Sigmoid colon (tissue), 7 donors: Measurements from ENCODE around the gene DYNC2I2. TPM values are rescaled to one million over a fixed set of nuclear protein-coding genes. Genes with fewer than 3 reads are reported as not detected.

Source experiments
- DNase-seq: peaks from one replicate; pipeline ENCODE4 v3.0.0-alpha.2; 2019
- H3K27ac ChIP-seq, 4 donors: fragments of 200-600 bp; sonication (generic); one replicate each; pipeline ENCODE4 v1.5.1; 2016 to 2019; ENCODE audit warnings: mild to moderate bottlenecking in 1 of 4
- H3K27me3 ChIP-seq, 3 donors: fragments of 200-600 bp; sonication (generic); one replicate each; pipeline ENCODE4 v1.5.1; 2019; ENCODE audit warnings: mild to moderate bottlenecking in 1 of 3
- H3K36me3 ChIP-seq, 4 donors: fragments of 200-600 bp; sonication (generic); one replicate each; pipeline ENCODE4 v1.5.1; 2016 to 2019
- H3K4me1 ChIP-seq, 4 donors: fragments of 200-600 bp; sonication (generic); one replicate each; pipeline ENCODE4 v1.5.1; 2017 to 2019
- H3K4me3 ChIP-seq, 4 donors: fragments of 200-600 bp; sonication (generic); one replicate each; pipeline ENCODE4 v1.5.1; 2017 to 2019; ENCODE audit warnings: mild to moderate bottlenecking in 2 of 4, moderate library complexity in 1 of 4
- H3K9me3 ChIP-seq, 4 donors: fragments of 200-600 bp in 3 of 4; sonication (generic) in 3 of 4; one replicate each; pipeline versions ENCODE4 v1.5.1 to v1.6.1; 2013 to 2019
- EP300 ChIP-seq, 4 donors: sonication (generic); formaldehyde crosslinking; IDR thresholded peaks; one replicate each; pipeline ENCODE4 v1.6.1; 2017; ENCODE audit warnings: antibody characterized with exemption in 4 of 4
- POLR2A ChIP-seq, 2 donors: fragments of 450-650 bp; IDR thresholded peaks; one replicate each; pipeline ENCODE4 v1.6.1; 2016; ENCODE audit warnings: antibody characterized with exemption in 2 of 2, mild to moderate bottlenecking in 2 of 2, moderate library complexity in 2 of 2
- POLR2AphosphoS5 ChIP-seq, 4 donors: sonication (generic); formaldehyde crosslinking; IDR thresholded peaks; one replicate each; pipeline ENCODE4 v1.6.1; 2017; ENCODE audit warnings: antibody characterized with exemption in 4 of 4
- WGBS, 2 donors: extraction: QIAGEN DNeasy Blood & Tissue Kit; methylation state at CpG; one replicate each; pipeline ENCODE4 v1.1.7; 2013; 5-methylcytosine and 5-hydroxymethylcytosine counted together
- intact Hi-C: fragments of 100-400 bp; cut with DNase I; formaldehyde crosslinking; loops from one replicate; pipeline ENCODE4 v1.15.1; 2023
- polyA plus RNA-seq, 3 donors: library from polyadenylated mRNA; stranded (reverse); fragments of 200-250 nt; gene quantifications; one replicate each; pipeline ENCODE4 v1.2.3, GENCODE V29; 2013
- total RNA-seq, 4 donors: library from RNA; depleted of rRNA; stranded (reverse); fragments of >200 nt; gene quantifications; one replicate each; pipeline ENCODE4 v1.1.0, GENCODE V29; 2016
- TF ChIP-seq, protein P1 (sequence below), 4 experiments: fragments of 450-650 bp in 3 of 4; fragments of 200-600 bp in 1 of 4; IDR thresholded peaks; one replicate each; pipeline ENCODE4 v1.5.1; 2016 to 2019; ENCODE audit warnings: antibody characterized with exemption in 4 of 4, mild to moderate bottlenecking in 3 of 4, moderate library complexity in 2 of 4
- donor health status: healthy with polysubstance abuse.
- donor health status: Bipolar disorder and iron deficiency.
- donor health status: healthy.

Gene DYNC2I2
- total and polyA plus RNA-seq, 7 donors: 21.6 to 87.4 (median 33.0) TPM

DNA sequence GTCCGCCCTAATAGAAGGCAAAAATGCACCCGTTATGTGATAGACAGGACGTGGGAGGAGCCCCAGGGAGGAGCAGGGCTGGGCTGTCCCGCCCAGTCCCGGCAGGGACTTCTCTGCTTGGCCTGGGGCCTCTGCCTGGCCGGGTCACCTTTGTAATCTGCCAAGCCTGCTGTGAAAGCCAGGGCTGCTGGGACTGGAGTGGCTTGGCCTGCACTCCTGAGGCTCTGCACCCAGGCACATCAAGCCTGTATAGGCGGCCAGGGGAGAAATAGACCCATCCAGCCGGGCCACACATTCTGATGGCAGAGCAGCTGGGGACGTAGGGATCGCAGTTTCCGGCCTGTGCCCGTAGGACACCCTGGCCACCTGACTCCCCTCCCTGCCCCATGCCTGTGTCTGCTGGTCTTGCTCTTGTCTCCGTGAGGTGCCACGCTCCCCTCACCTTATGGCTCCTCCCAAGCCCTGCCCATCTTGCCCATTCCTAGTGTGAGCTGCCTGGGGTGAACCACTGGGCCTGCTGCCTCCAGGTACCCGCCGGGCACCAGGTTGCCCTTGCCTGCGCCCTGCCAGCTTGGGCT is 28.1 kb downstream of the DYNC2I2 start:
- intact Hi-C loops: no loop called here
- 74 to 82% methylated on average over 17 of the region's 17 CpGs for WGBS, 2 donors
- peak; percentile 88 for DNase-seq
- peak overlapping the region; percentile 20 to 62 (median 32) for H3K27ac ChIP-seq
- peaks cover 78 to 100% (median 91%) of the 10 kb centered on the region in 4 donors for H3K36me3 ChIP-seq
- TF ChIP-seq POLR2AphosphoS5 (IDR thresholded peaks at IDR 0.05) (peak in 1 of 4 donors; percentile 23), EP300 (IDR thresholded peaks at IDR 0.05) (no peak)
- no peaks in the 10 kb centered on the region for H3K27me3 ChIP-seq
- H3K4me1 ChIP-seq: peaks cover 0 to 12% (median 7%) of the 10 kb centered on the region in 4 donors
- no peak overlapping the region for H3K4me3 ChIP-seq
- no peaks in the 10 kb centered on the region for H3K9me3 ChIP-seq

DNA sequence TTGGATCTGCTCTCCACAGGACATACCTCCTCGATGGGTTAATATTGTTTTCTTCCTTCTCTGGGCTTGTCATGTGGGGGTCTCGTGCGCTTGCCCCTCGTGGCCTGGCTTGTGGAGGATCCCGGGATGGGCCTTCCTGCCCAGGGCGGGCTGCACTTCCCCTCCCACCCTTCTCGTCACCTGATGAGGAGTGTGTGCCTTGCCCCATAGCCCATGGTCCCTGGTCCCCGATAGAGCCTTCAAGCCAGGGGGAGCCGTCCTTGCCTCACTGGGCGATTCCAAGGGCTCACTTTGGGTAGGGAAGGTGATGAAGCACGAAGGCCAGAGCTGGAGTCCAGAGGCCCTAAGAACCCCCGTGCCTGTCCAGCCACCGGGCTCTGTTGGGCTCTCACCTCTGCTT is 28.7 kb downstream of the DYNC2I2 start:
- peaks cover 0 to 12% (median 7%) of the 10 kb centered on the region in 4 donors for H3K4me1 ChIP-seq
- TF ChIP-seq POLR2AphosphoS5 (IDR thresholded peaks at IDR 0.05): no peak
- TF ChIP-seq POLR2A (IDR thresholded peaks at IDR 0.05): no peak
- TF ChIP-seq, protein P1, sequence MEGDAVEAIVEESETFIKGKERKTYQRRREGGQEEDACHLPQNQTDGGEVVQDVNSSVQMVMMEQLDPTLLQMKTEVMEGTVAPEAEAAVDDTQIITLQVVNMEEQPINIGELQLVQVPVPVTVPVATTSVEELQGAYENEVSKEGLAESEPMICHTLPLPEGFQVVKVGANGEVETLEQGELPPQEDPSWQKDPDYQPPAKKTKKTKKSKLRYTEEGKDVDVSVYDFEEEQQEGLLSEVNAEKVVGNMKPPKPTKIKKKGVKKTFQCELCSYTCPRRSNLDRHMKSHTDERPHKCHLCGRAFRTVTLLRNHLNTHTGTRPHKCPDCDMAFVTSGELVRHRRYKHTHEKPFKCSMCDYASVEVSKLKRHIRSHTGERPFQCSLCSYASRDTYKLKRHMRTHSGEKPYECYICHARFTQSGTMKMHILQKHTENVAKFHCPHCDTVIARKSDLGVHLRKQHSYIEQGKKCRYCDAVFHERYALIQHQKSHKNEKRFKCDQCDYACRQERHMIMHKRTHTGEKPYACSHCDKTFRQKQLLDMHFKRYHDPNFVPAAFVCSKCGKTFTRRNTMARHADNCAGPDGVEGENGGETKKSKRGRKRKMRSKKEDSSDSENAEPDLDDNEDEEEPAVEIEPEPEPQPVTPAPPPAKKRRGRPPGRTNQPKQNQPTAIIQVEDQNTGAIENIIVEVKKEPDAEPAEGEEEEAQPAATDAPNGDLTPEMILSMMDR (IDR thresholded peaks at IDR 0.05): no peak
- no peak for TF ChIP-seq EP300 (IDR thresholded peaks at IDR 0.05)
- peak overlapping the region; percentile 20 to 62 (median 32) for H3K27ac ChIP-seq
- no peak overlapping the region for H3K4me3 ChIP-seq
- intact Hi-C loops: no loop called here
- no peak for DNase-seq
- H3K36me3 ChIP-seq: peaks cover 77 to 100% (median 87%) of the 10 kb centered on the region in 4 donors
- H3K9me3 ChIP-seq: no peaks in the 10 kb centered on the region
- H3K27me3 ChIP-seq: no peaks in the 10 kb centered on the region
- WGBS, 2 donors: 83 to 89% methylated on average over 13 of the region's 13 CpGs

DNA sequence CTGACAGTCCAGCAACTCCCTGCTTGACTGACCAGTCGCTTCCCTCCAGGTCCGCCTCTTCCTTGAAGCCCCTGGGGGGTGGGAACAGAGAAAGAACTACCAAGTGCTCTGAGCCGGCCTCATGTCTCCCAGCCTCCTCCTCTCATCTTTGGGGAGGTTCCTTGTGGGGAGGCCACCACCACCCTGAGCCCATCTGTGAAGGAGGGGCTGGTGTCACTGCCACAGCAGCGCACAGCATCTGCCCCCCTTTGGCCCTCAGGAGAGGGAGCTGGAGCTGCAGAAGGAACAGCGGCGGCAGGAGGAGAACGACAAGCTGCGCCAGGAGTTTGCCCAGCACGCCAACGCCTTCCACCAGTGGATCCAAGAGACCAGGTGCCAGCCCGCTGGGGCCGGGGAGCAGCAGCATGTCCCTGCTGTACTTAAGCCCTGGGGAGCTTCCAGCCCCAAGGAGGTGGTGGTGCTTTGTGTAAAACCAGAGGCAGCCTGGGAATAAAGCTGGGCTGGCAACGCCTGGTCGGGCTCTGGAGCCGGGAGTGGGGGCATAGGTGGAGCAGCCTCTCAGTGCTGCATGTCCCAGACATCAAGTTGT is 29.4 kb downstream of the DYNC2I2 start:
- DNase-seq: peak; percentile 63
- TF ChIP-seq POLR2A (IDR thresholded peaks at IDR 0.05) (no peak), EP300 (IDR thresholded peaks at IDR 0.05) (no peak), POLR2AphosphoS5 (IDR thresholded peaks at IDR 0.05) (no peak)
- TF ChIP-seq, protein P1 (IDR thresholded peaks at IDR 0.05): no peak

DNA sequence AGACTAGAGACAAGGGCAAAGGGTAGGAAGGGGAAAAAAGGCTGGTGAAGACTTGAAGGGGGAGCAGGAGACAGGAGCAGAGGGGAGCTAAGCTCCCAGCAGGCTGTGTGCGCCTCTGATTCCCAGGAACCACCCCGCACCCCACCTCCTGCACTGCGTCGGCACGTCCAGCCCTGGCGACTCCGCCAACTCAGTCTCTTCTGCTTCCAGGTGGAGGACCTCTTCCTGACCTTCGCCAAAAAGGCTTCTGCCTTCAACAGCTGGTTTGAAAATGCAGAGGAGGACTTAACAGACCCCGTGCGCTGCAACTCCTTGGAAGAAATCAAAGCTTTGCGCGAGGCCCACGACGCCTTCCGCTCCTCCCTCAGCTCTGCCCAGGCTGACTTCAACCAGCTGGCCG is 30.5 kb downstream of the DYNC2I2 start:
- Histone ChIP-seq H3K4me3 (no peak overlapping the region), H3K27ac (no peak overlapping the region), H3K4me1 (peaks cover 0 to 12% (median 7%) of the 10 kb centered on the region in 4 donors), H3K36me3 (peaks cover 66 to 100% (median 78%) of the 10 kb centered on the region in 4 donors), H3K27me3 (no peaks in the 10 kb centered on the region), H3K9me3 (no peaks in the 10 kb centered on the region)
- intact Hi-C loops: no loop called here
- WGBS, 2 donors: 87 to 91% methylated on average over 16 of the region's 16 CpGs
- TF ChIP-seq POLR2A (IDR thresholded peaks at IDR 0.05) (no peak), POLR2AphosphoS5 (IDR thresholded peaks at IDR 0.05) (no peak), EP300 (IDR thresholded peaks at IDR 0.05) (no peak)
- TF ChIP-seq, protein P1 (IDR thresholded peaks at IDR 0.05): no peak
- peak; percentile 54 for DNase-seq

More for the DNA sequence above, 29.4 kb downstream of the DYNC2I2 start:
- H3K36me3 ChIP-seq: peaks cover 73 to 100% (median 82%) of the 10 kb centered on the region in 4 donors
- H3K27me3 ChIP-seq: no peaks in the 10 kb centered on the region
- intact Hi-C loops: no loop called here
- no peak overlapping the region for H3K27ac ChIP-seq
- 94 to 96% methylated on average over 15 of the region's 15 CpGs for WGBS, 2 donors
- H3K4me3 ChIP-seq: no peak overlapping the region
- H3K4me1 ChIP-seq: peaks cover 0 to 12% (median 7%) of the 10 kb centered on the region in 4 donors
- H3K9me3 ChIP-seq: no peaks in the 10 kb centered on the region

DNA sequence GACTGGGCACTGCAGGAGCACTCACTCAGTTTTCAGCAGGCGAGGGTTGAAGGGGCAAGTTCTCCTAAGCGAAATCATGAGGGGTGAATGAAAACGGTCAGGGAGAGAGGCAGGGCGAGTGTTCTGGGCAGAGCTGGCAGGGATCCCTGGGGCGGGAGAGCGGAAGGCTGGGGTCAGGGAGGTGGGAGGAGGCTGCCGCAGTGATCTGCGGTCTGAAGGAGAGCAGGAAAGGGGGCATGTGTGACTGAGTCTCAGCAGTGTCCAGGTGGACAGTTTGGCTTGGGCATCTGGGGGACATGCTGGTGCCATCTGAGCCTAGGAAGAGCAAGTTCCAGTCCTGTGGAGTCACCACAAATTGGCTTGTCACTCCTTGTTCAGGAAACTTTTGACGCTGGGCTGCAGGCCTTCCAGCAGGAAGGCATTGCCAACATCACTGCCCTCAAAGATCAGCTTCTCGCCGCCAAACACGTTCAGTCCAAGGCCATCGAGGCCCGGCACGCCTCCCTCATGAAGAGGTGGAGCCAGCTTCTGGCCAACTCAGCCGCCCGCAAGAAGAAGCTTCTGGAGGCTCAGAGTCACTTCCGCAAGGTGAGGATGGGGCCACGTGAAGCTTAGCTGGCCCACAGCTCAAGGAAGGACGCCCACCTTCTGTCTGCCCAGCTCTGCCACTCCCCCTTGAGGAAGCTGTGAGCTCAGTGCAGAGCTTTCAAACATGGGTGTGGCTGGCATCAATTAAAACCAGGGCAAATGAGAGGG is 31.1 kb downstream of the DYNC2I2 start:
- intact Hi-C loops: no loop called here
- Histone ChIP-seq H3K36me3 (peaks cover 68 to 100% (median 78%) of the 10 kb centered on the region in 4 donors), H3K9me3 (no peaks in the 10 kb centered on the region), H3K4me1 (peaks cover 0 to 12% (median 7%) of the 10 kb centered on the region in 4 donors), H3K4me3 (no peak overlapping the region), H3K27ac (no peak overlapping the region), H3K27me3 (no peaks in the 10 kb centered on the region)
- DNase-seq: no peak
- TF ChIP-seq POLR2A (IDR thresholded peaks at IDR 0.05) (no peak), EP300 (IDR thresholded peaks at IDR 0.05) (no peak), POLR2AphosphoS5 (IDR thresholded peaks at IDR 0.05) (no peak)
- TF ChIP-seq, protein P1 (IDR thresholded peaks at IDR 0.05): no peak
- 58 to 87% methylated on average over 20 of the region's 20 CpGs for WGBS, 2 donors
